Measurements from ENCODE around the gene SET. TPM values are rescaled to one million over a fixed set of nuclear protein-coding genes. Genes with fewer than 3 reads are reported as not detected.
"Not testable (repeated sequence)": the region's sequence is repeated elsewhere in the genome, so short reads cannot be mapped to it uniquely, and the experiment has no call there.

Gene SET
- 442 TPM for polyA plus RNA-seq (2012; ENCODE audit: insufficient read depth, insufficient read length, low read depth)

GRCh38 chr9:128688501-128689292 lies at the start of gene SET:
Gene SET, plus strand, starts transcription at chr9:128689222. Its CDS starts 361 bp downstream, at chr9:128689583.
- peak; percentile 98 for DNase-seq
- Histone ChIP-seq H3K27me3 (no peaks in the 10 kb centered on the region), H3K9me3 (no peaks in the 10 kb centered on the region), H3K4me1 (peaks cover 6% of the 10 kb centered on the region), H3K4me3 (ENCODE audit: low read depth, low read length) (peak within 1 kb of the TSS; percentile 93), H3K36me3 (peaks cover 37% of the 10 kb centered on the region)
- no peak for TF ChIP-seq CTCF (IDR thresholded peaks at IDR 0.05; ENCODE audit: low read depth, low read length)

- peaks cover 12% of the 10 kb centered on the region for H3K4me1 ChIP-seq
Measured at GRCh38 chr9:128640603-128641002, 48.4 kb upstream of the SET start.

GRCh38 chr9:128642675-128643245 lies 46.3 kb upstream of the SET start:
- H3K9me3 ChIP-seq = no peaks in the 10 kb centered on the region
- no peaks in the 10 kb centered on the region for H3K27me3 ChIP-seq
- H3K4me3 ChIP-seq (ENCODE audit: low read depth, low read length) = no peak overlapping the region
- peaks cover 13% of the 10 kb centered on the region for H3K36me3 ChIP-seq
- TF ChIP-seq CTCF (IDR thresholded peaks at IDR 0.05; ENCODE audit: low read depth, low read length) = no peak
- no peak for DNase-seq
- no peaks in the 10 kb centered on the region for H3K4me1 ChIP-seq

More at GRCh38 chr9:128640603-128641002, 48.4 kb upstream of the SET start:
- DNase-seq = no peak
- Histone ChIP-seq H3K36me3 (peaks cover 32% of the 10 kb centered on the region), H3K9me3 (no peaks in the 10 kb centered on the region), H3K4me3 (ENCODE audit: low read depth, low read length) (no peak overlapping the region), H3K27me3 (no peaks in the 10 kb centered on the region)
- no peak for TF ChIP-seq CTCF (IDR thresholded peaks at IDR 0.05; ENCODE audit: low read depth, low read length)

- H3K27me3 ChIP-seq = no peaks in the 10 kb centered on the region
- DNase-seq = no peak
- no peaks in the 10 kb centered on the region for H3K4me1 ChIP-seq
- no peak for TF ChIP-seq CTCF (IDR thresholded peaks at IDR 0.05; ENCODE audit: low read depth, low read length)
- H3K9me3 ChIP-seq = no peaks in the 10 kb centered on the region
- peaks cover 10% of the 10 kb centered on the region for H3K36me3 ChIP-seq
- H3K4me3 ChIP-seq (ENCODE audit: low read depth, low read length) = no peak overlapping the region
Measured at GRCh38 chr9:128643519-128644300, 45.3 kb upstream of the SET start.

GRCh38 chr9:128648206-128648605 lies 40.8 kb upstream of the SET start:
- H3K9me3 ChIP-seq; H3K36me3 ChIP-seq; H3K4me3 ChIP-seq (ENCODE audit: low read depth, low read length); H3K27me3 ChIP-seq; H3K4me1 ChIP-seq: not testable (repeated sequence)
- peak; percentile 66 for DNase-seq
- TF ChIP-seq CTCF (IDR thresholded peaks at IDR 0.05; ENCODE audit: low read depth, low read length) = peak; percentile 30
